ENCODE results near the gene COL7A1.

COL7A1 gene

GRCh38 chr3:48558493-48559134, 36.5 kb downstream of the COL7A1 start:
- no peak overlapping the region for H4K8ac ChIP-seq (ENCODE audit: low read depth, low read length)
- H3K14ac ChIP-seq (ENCODE audit: low read length): peak overlapping the region; percentile 14
- H3K18ac ChIP-seq (ENCODE audit: low read length): peak overlapping the region; percentile 35
- no peaks in the 10 kb centered on the region for H3K27me3 ChIP-seq (ENCODE audit: control insufficient read depth in 3 of 3, insufficient read depth in 3 of 3, low read depth in 1 of 3, low read length in 3 of 3)
- H3K27ac ChIP-seq (replicated peaks; ENCODE audit: low read length): no peak overlapping the region
- no peak overlapping the region for H4K91ac ChIP-seq (ENCODE audit: low read depth, low read length, poor library complexity)
- no peak overlapping the region for H3K9ac ChIP-seq (ENCODE audit: low read depth, low read length, poor library complexity)
- peak overlapping the region; percentile 41 for H2BK12ac ChIP-seq (ENCODE audit: low read length)
- no peak overlapping the region for H3K4me3 ChIP-seq (ENCODE audit: low read length in 2 of 2)
- H3K23ac ChIP-seq (ENCODE audit: low read depth, low read length, poor library complexity): no peak overlapping the region
- DNase-seq (ENCODE audit: low spot score): no peak
- no peaks in the 10 kb centered on the region for H3K9me3 ChIP-seq (replicated peaks in 1 of 2; ENCODE audit: control insufficient read depth in 2 of 2, insufficient read depth in 1 of 2, low read depth in 1 of 2, low read length in 2 of 2)
- H2BK15ac ChIP-seq (ENCODE audit: low read length): peak overlapping the region; percentile 42
- no peak overlapping the region for H2AFZ ChIP-seq (ENCODE audit: low read length)
- peaks cover 41 to 47% of the 10 kb centered on the region in 2 donors for H3K4me1 ChIP-seq (ENCODE audit: control insufficient read depth in 2 of 2, insufficient read depth in 1 of 2, low read depth in 1 of 2, low read length in 2 of 2)
- H3K4ac ChIP-seq (ENCODE audit: low read length): no peak overlapping the region
- peak overlapping the region; percentile 93 for H2BK5ac ChIP-seq (ENCODE audit: low read length)
- H2AK5ac ChIP-seq (ENCODE audit: low read depth, low read length): peak overlapping the region; percentile 99
- H2BK120ac ChIP-seq (ENCODE audit: low read depth, low read length): no peak overlapping the region
- H3K79me1 ChIP-seq (ENCODE audit: low read depth, low read length): peaks cover 4% of the 10 kb centered on the region
- no peak overlapping the region for H3K4me2 ChIP-seq (ENCODE audit: insufficient read depth, low read length, poor library complexity, severe bottlenecking)
- H3K36me3 ChIP-seq (replicated peaks in 1 of 2; ENCODE audit: control insufficient read depth in 2 of 2, insufficient read depth in 2 of 2, low read length in 2 of 2): peaks cover 0 to 3% of the 10 kb centered on the region in 2 donors
- no CpG with 5 or more reads among the region's 6 CpGs for WGBS, 2 donors (ENCODE audit: extremely low coverage in 2 of 2, insufficient read length in 2 of 2, insufficient replicate concordance in 1 of 2)

- peak within 1 kb of the TSS; percentile 70 to 90 for H3K4me3 ChIP-seq (ENCODE audit: low read length in 2 of 2)
- H3K14ac ChIP-seq (ENCODE audit: low read length): peak within 1 kb of the TSS; percentile 77
- H3K79me1 ChIP-seq (ENCODE audit: low read depth, low read length): peaks cover 4% of the 10 kb centered on the region
- peak within 1 kb of the TSS; percentile 98 for H2AFZ ChIP-seq (ENCODE audit: low read length)
- DNase-seq (ENCODE audit: low spot score): peak; percentile 99
- peak within 1 kb of the TSS; percentile 79 for H3K27ac ChIP-seq (replicated peaks; ENCODE audit: low read length)
- H2AK5ac ChIP-seq (ENCODE audit: low read depth, low read length): peak within 1 kb of the TSS; percentile 97
- no peaks in the 10 kb centered on the region for H3K9me3 ChIP-seq (replicated peaks in 1 of 2; ENCODE audit: control insufficient read depth in 2 of 2, insufficient read depth in 1 of 2, low read depth in 1 of 2, low read length in 2 of 2)
- H3K9ac ChIP-seq (ENCODE audit: low read depth, low read length, poor library complexity): peak within 1 kb of the TSS; percentile 94
- H3K4me2 ChIP-seq (ENCODE audit: insufficient read depth, low read length, poor library complexity, severe bottlenecking): peak within 1 kb of the TSS; percentile 80
- WGBS, 2 donors (ENCODE audit: extremely low coverage in 2 of 2, insufficient read length in 2 of 2, insufficient replicate concordance in 1 of 2): no CpG with 5 or more reads among the region's 53 CpGs
- H3K4me1 ChIP-seq (ENCODE audit: control insufficient read depth in 2 of 2, insufficient read depth in 1 of 2, low read depth in 1 of 2, low read length in 2 of 2): peaks cover 32 to 39% of the 10 kb centered on the region in 2 donors
- H3K23ac ChIP-seq (ENCODE audit: low read depth, low read length, poor library complexity): peak within 1 kb of the TSS; percentile 78
- H2BK5ac ChIP-seq (ENCODE audit: low read length): peak within 1 kb of the TSS; percentile 90
- peak within 1 kb of the TSS; percentile 97 for H3K18ac ChIP-seq (ENCODE audit: low read length)
- H3K27me3 ChIP-seq (ENCODE audit: control insufficient read depth in 3 of 3, insufficient read depth in 3 of 3, low read depth in 1 of 3, low read length in 3 of 3): no peaks in the 10 kb centered on the region
- H2BK120ac ChIP-seq (ENCODE audit: low read depth, low read length): peak within 1 kb of the TSS; percentile 38
- H3K4ac ChIP-seq (ENCODE audit: low read length): no peak within 1 kb of the TSS
- no peak within 1 kb of the TSS for H4K8ac ChIP-seq (ENCODE audit: low read depth, low read length)
- H3K36me3 ChIP-seq (replicated peaks in 1 of 2; ENCODE audit: control insufficient read depth in 2 of 2, insufficient read depth in 2 of 2, low read length in 2 of 2): peaks cover 0 to 3% of the 10 kb centered on the region in 2 donors
- H2BK15ac ChIP-seq (ENCODE audit: low read length): peak within 1 kb of the TSS; percentile 78
- no peak within 1 kb of the TSS for H2BK12ac ChIP-seq (ENCODE audit: low read length)
- H4K91ac ChIP-seq (ENCODE audit: low read depth, low read length, poor library complexity): no peak within 1 kb of the TSS
These were observed 38.1 kb downstream of the COL7A1 start, which contains the start of gene PFKFB4 for GRCh38 chr3:48556796-48557626. PFKFB4 (minus strand) TSS chr3:48556803; CDS start chr3:48556777, 26 bp downstream.

DNA sequence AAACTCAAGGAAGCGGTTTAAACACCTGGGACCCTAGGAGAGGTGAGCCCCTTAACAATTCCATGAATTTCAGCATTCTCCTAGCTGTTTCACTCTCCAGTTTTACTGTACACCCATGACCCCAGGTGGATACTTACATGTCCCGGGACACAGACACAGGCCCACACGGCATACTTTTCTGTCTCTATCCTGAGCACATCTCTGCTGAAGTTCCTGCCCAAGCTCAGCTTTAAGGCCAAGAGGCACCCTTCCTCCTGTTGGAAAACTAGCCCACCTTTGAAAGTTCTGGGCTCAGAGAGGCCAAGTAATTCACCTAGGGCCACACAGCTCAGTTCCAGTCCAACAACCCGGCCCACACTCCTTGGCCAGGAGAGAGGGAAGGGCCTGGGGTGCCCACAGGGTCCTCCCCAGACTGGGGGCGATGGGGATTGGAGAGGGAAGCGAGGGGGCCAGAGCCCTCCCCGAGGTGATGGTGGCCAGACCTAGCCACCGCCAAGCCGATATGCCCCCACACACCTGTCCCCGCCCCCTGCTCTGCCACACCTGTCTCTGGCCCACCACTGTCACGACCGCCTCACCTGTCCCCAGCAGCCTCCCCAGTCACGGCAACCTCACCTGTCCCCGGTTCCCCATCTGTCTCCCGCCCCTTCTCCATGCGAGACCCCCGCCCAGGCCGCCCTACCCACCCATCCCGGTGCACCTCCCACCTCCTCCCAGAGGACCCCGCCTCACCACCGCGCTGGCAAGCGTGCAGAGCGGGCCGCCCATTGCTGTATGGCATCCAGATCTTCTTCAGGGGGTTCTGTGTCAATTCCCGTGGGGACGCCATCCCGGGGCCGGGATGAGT, 39.0 kb downstream of the COL7A1 start:
- peak overlapping the region; percentile 78 for H2BK15ac ChIP-seq (ENCODE audit: low read length)
- H3K79me1 ChIP-seq (ENCODE audit: low read depth, low read length): peaks cover 4% of the 10 kb centered on the region
- no peak overlapping the region for H2BK12ac ChIP-seq (ENCODE audit: low read length)
- no peak for DNase-seq (ENCODE audit: low spot score)
- WGBS, 2 donors (ENCODE audit: extremely low coverage in 2 of 2, insufficient read length in 2 of 2, insufficient replicate concordance in 1 of 2): no CpG with 5 or more reads among the region's 29 CpGs
- peak overlapping the region; percentile 70 to 90 for H3K4me3 ChIP-seq (ENCODE audit: low read length in 2 of 2)
- peak overlapping the region; percentile 90 for H2BK5ac ChIP-seq (ENCODE audit: low read length)
- H3K4ac ChIP-seq (ENCODE audit: low read length): no peak overlapping the region
- H4K8ac ChIP-seq (ENCODE audit: low read depth, low read length): no peak overlapping the region
- no peaks in the 10 kb centered on the region for H3K9me3 ChIP-seq (replicated peaks in 1 of 2; ENCODE audit: control insufficient read depth in 2 of 2, insufficient read depth in 1 of 2, low read depth in 1 of 2, low read length in 2 of 2)
- peak overlapping the region; percentile 94 for H3K9ac ChIP-seq (ENCODE audit: low read depth, low read length, poor library complexity)
- H3K36me3 ChIP-seq (replicated peaks in 1 of 2; ENCODE audit: control insufficient read depth in 2 of 2, insufficient read depth in 2 of 2, low read length in 2 of 2): peaks cover 0 to 3% of the 10 kb centered on the region in 2 donors
- H3K4me1 ChIP-seq (ENCODE audit: control insufficient read depth in 2 of 2, insufficient read depth in 1 of 2, low read depth in 1 of 2, low read length in 2 of 2): peaks cover 26 to 37% of the 10 kb centered on the region in 2 donors
- H2AK5ac ChIP-seq (ENCODE audit: low read depth, low read length): peak overlapping the region; percentile 97
- peak overlapping the region; percentile 98 for H2AFZ ChIP-seq (ENCODE audit: low read length)
- H3K23ac ChIP-seq (ENCODE audit: low read depth, low read length, poor library complexity): peak overlapping the region; percentile 78
- H3K27ac ChIP-seq (replicated peaks; ENCODE audit: low read length): no peak overlapping the region
- no peaks in the 10 kb centered on the region for H3K27me3 ChIP-seq (ENCODE audit: control insufficient read depth in 3 of 3, insufficient read depth in 3 of 3, low read depth in 1 of 3, low read length in 3 of 3)
- H2BK120ac ChIP-seq (ENCODE audit: low read depth, low read length): peak overlapping the region; percentile 38
- peak overlapping the region; percentile 80 for H3K4me2 ChIP-seq (ENCODE audit: insufficient read depth, low read length, poor library complexity, severe bottlenecking)
- H3K14ac ChIP-seq (ENCODE audit: low read length): peak overlapping the region; percentile 77
- H3K18ac ChIP-seq (ENCODE audit: low read length): peak overlapping the region; percentile 97
- H4K91ac ChIP-seq (ENCODE audit: low read depth, low read length, poor library complexity): no peak overlapping the region
